Dedifferentiated amniotic fluid mesenchymal stem cell (primary cell): Measurements from ENCODE around the gene MAP1B.
A peak's percentile ranks its signal among the peaks of the same experiment; 100 is the strongest.

Source experiments
- DNase-seq: peaks from one replicate; pipeline ENCODE4 v3.0.0-alpha.2; 2016; ENCODE audit errors: extremely low spot score

MAP1B gene

GRCh38 chr5:72096602-72097188 is 10.6 kb upstream of the MAP1B start:
- DNase-seq, result no peak

GRCh38 chr5:72101828-72102227 is 5.4 kb upstream of the MAP1B start:
- no peak for DNase-seq

- DNase-seq, result no peak
These were observed 501 bp upstream of the MAP1B start for GRCh38 chr5:72106817-72107130.

- DNase-seq, result no peak
These were observed 576 bp downstream of the MAP1B start for GRCh38 chr5:72107901-72108201.

GRCh38 chr5:72108202-72109061 is 1.2 kb downstream of the MAP1B start:
- DNase-seq, result peak; percentile 49

GRCh38 chr5:72109062-72109411 is 1.8 kb downstream of the MAP1B start:
- DNase-seq, result no peak

GRCh38 chr5:72109625-72110024 is 2.4 kb downstream of the MAP1B start:
- DNase-seq, result peak; percentile 16

- no peak for DNase-seq
These were observed 3.2 kb downstream of the MAP1B start for GRCh38 chr5:72110394-72111013.

GRCh38 chr5:72112389-72112788 is 5.1 kb downstream of the MAP1B start:
- no peak for DNase-seq

GRCh38 chr5:72114629-72115028 is 7.4 kb downstream of the MAP1B start:
- no peak for DNase-seq

- DNase-seq, result no peak
These were observed 8.0 kb downstream of the MAP1B start for GRCh38 chr5:72115296-72115695.

GRCh38 chr5:72117307-72117706 is 10.0 kb downstream of the MAP1B start:
- no peak for DNase-seq

- DNase-seq, result no peak
These were observed 13.9 kb downstream of the MAP1B start for GRCh38 chr5:72121052-72121779.

- DNase-seq, result no peak
These were observed 14.6 kb downstream of the MAP1B start for GRCh38 chr5:72121780-72122445.

GRCh38 chr5:72122602-72123001 is 15.3 kb downstream of the MAP1B start:
- DNase-seq, result no peak

GRCh38 chr5:72123764-72124376 is 16.6 kb downstream of the MAP1B start:
- no peak for DNase-seq

GRCh38 chr5:72125271-72125940 is 18.1 kb downstream of the MAP1B start:
- no peak for DNase-seq

GRCh38 chr5:72125941-72126620 is 18.8 kb downstream of the MAP1B start:
- DNase-seq, result no peak

- DNase-seq, result no peak
These were observed 19.5 kb downstream of the MAP1B start for GRCh38 chr5:72126796-72127195.

- no peak for DNase-seq
These were observed 22.4 kb downstream of the MAP1B start for GRCh38 chr5:72129725-72130124.

GRCh38 chr5:72130351-72130761 is 23.1 kb downstream of the MAP1B start:
- no peak for DNase-seq
